Measurements from ENCODE around the gene MANBA.

DNA sequence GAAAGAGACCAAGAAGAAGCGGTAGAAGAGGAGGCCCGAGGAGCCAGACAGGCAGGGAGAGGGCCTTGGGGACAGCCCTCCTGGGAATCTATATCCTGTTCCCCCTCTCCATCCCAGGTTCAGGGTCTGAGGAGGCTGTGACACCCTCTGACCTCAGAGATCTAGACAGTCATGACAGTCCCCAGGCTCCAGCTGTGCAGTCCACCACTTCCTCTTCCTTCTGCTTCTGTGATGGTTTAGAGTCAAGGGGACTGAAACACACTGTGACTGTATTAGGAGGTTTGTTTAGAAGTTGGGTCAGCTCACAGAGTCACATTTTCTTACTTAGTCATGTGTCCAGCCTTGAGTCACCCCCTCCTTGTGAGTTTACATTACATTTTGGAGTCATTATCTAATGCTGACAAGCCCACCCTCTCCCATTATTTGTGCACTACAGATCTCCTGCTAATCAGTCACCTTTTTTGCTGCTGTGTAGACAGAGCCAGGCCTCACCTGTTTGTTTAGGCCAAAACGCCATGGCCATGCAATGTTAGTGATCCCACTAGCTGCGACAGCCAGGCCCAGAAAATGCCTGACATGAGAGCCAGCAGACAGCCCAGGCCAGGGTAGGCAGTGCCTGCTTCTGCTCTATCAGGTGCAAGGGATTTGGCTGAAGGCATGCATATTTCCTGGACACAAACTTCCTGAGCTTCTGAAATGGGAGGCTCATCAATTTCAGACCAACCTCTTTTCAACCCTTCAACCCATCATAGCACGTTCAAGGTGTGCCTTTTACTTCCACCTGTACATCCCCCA, 26.0 kb downstream of the MANBA start:
- TF ChIP-seq POLR2A (IDR thresholded peaks at IDR 0.05) (no peak), CTCF (IDR thresholded peaks at IDR 0.05) (no peak)
